Endothelial cell of umbilical vein (primary cell): ENCODE results near the gene ATP5PO. TPM values are rescaled to one million over a fixed set of nuclear protein-coding genes. Genes with fewer than 3 reads are reported as not detected.
"Not testable (repeated sequence)": the region's sequence is repeated elsewhere in the genome, so short reads cannot be mapped to it uniquely, and the experiment has no call there.

Experiments
- BruUV-seq: library from RNA; stranded (reverse); fragments of 400-500 nt; replicated peaks from 2 replicates; lab custom pipeline; 2021; lab: Mats Ljungman, UMichigan
- CTCF ChIA-PET: fragments of 300-600, 350-600 bp; sonication (Branson Sonifier 250); formaldehyde crosslinking; loops from one replicate; lab custom pipeline; 2021; ENCODE audit warnings: antibody characterized with exemption, inconsistent platforms; lab: Charles Lee
- POLR2A ChIA-PET: fragments of 300-600, 350-600 bp; sonication (Branson Sonifier 250); formaldehyde crosslinking; loops from one replicate; lab custom pipeline; 2021; ENCODE audit warnings: antibody characterized with exemption, inconsistent platforms; lab: Charles Lee
- DNase-seq: peaks from one replicate; pipeline ENCODE4 v3.0.0-alpha.2; 2011; ENCODE audit warnings: low read depth, low spot score
- FAIRE-seq: peaks from 2 replicates; lab custom pipeline; 2011; peaks lifted over from hg19 to GRCh38; lab: Jason Lieb, UNC
- H2AFZ ChIP-seq: 2 replicates; pipeline ENCODE4 v1.6.0; 2012; ENCODE audit warnings: low read depth, low read length, control low read depth, inconsistent platforms
- H3K27ac ChIP-seq: 2 replicates; pipeline ENCODE4 v1.5.1; 2011; ENCODE audit warnings: low read depth, mild to moderate bottlenecking, control low read depth, low read length, moderate library complexity; ENCODE audit not compliant: insufficient read depth
- H3K27me3 ChIP-seq, 2 experiments: 2 replicates each; pipeline versions ENCODE4 v1.6.0 to v1.6.1; 2011; ENCODE audit warnings: low read length in 2 of 2, mixed read lengths in 1 of 2; ENCODE audit not compliant: control insufficient read depth in 2 of 2, insufficient read depth in 2 of 2
- H3K36me3 ChIP-seq, 2 experiments: 2 replicates in 1 of 2; 3 replicates in 1 of 2; pipeline ENCODE4 v1.5.1; 2011; ENCODE audit warnings: low read length in 2 of 2, mild to moderate bottlenecking in 1 of 2, moderate library complexity in 1 of 2; ENCODE audit not compliant: control insufficient read depth in 2 of 2, insufficient read depth in 2 of 2; ENCODE audit errors: extremely low read depth in 1 of 2
- H3K4me1 ChIP-seq: 3 replicates; pipeline ENCODE4 v1.5.1; 2011; ENCODE audit warnings: mild to moderate bottlenecking, low read length; ENCODE audit not compliant: control insufficient read depth, insufficient read depth; ENCODE audit errors: extremely low read depth
- H3K4me2 ChIP-seq: 2 replicates; pipeline ENCODE4 v1.6.1; 2011; ENCODE audit warnings: low read length, control low read depth, mixed read lengths; ENCODE audit not compliant: insufficient read depth
- H3K4me3 ChIP-seq, 3 experiments: fragments of 200-600 bp in 1 of 3; sonication (generic), shearing (Covaris generic) in 1 of 3; replicated peaks in 1 of 3; 2 replicates each; pipeline ENCODE4 v1.5.1; 2011 to 2016; ENCODE audit warnings: control low read depth in 3 of 3, low read length in 3 of 3, mild to moderate bottlenecking in 2 of 3, inconsistent platforms in 1 of 3, low read depth in 1 of 3, moderate library complexity in 1 of 3; ENCODE audit not compliant: insufficient read depth in 1 of 3
- H3K79me2 ChIP-seq: 2 replicates; pipeline ENCODE4 v1.6.0; 2012; ENCODE audit warnings: low read length, inconsistent platforms; ENCODE audit not compliant: control insufficient read depth, insufficient read depth
- H3K9ac ChIP-seq: replicated peaks from 2 replicates; pipeline ENCODE3; 2011; ENCODE audit warnings: low read length, control low read depth; ENCODE audit not compliant: insufficient read depth; ENCODE audit errors: extremely low read depth
- H3K9me1 ChIP-seq: replicated peaks from 3 replicates; pipeline ENCODE4 v1.6.0; 2011; ENCODE audit warnings: mild to moderate bottlenecking, low read length; ENCODE audit not compliant: control insufficient read depth, insufficient read depth; ENCODE audit errors: extremely low read depth
- H3K9me3 ChIP-seq: replicated peaks from 2 replicates; pipeline ENCODE4 v1.5.1; 2012; ENCODE audit warnings: low read length, inconsistent platforms; ENCODE audit not compliant: control insufficient read depth, insufficient read depth
- H4K20me1 ChIP-seq: replicated peaks from 2 replicates; pipeline ENCODE3; 2011; ENCODE audit warnings: mild to moderate bottlenecking, low read length; ENCODE audit not compliant: control insufficient read depth, insufficient read depth; ENCODE audit errors: extremely low read depth
- MYC ChIP-seq: IDR thresholded peaks from one replicate; pipeline ENCODE4 v1.6.1; 2011; ENCODE audit warnings: mild to moderate bottlenecking, low read depth, low read length
- POLR2AphosphoS5 ChIP-seq: IDR thresholded peaks from 2 replicates; pipeline ENCODE4 v1.6.1; 2012; ENCODE audit warnings: low read depth, mild to moderate bottlenecking, control low read depth, low read length, moderate library complexity; ENCODE audit not compliant: insufficient read depth
- dilution Hi-C: fragments of 300-500 bp; cut with MboI; formaldehyde crosslinking; loops from one replicate; pipeline ENCODE4 v1.15.0; 2019; ENCODE audit warnings: low sequenced_read_pairs; ENCODE audit not compliant: extremely low pct_ligation_motif_present
- intact Hi-C: fragments of 100-400 bp; cut with micrococcal nuclease; formaldehyde crosslinking; loops from one replicate; pipeline ENCODE4 v1.10.0; 2022
- polyA plus RNA-seq, 4 experiments: library from polyadenylated mRNA; depleted of rRNA in 3 of 4; stranded (reverse) in 3 of 4; unstranded in 1 of 4; fragments of >200 nt; gene quantifications; 2 replicates each; pipeline versions ENCODE4 v1.2.1 to v1.2.3, GENCODE V29; 2011 to 2012; ENCODE audit warnings: missing spikeins in 1 of 4
- total RNA-seq: library from RNA; stranded (reverse); gene quantifications from 2 replicates; pipeline ENCODE4 v1.2.3, GENCODE V29; 2021

ATP5PO gene
- total and polyA plus RNA-seq, 2 donors (not counting 3 experiments of a cell fraction or from before 2014, with no cell fraction given): 187 to 207 TPM

DNA sequence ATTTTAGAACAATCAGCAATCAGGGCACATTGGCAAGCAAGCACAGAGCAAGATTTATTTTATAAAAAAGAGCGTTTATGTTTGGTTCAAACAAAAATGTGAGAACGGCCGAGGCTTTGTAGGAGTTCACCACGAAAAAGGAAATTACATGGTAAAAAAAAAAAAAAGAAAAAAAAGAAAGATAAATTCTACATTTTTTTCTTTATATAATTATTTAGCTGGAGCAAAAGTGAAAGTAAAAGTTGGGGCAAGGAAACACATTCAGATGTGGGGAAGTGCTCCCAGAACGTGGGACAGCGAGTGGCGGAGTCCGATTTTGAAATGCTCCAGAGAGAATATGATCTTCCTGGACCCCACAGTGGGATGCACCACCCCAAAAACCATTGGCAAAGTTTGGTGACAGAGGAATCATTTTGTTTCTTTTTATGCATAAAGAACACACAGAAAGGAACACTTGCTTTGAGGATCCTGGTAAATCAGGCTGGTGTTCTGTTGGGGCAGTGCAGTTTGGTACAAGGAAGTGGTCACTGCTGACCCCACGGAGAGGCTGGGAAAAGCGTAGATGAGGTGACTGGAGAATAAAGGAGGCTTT is 16.3 kb upstream of the ATP5PO start:
- TF ChIP-seq POLR2AphosphoS5 (no peak), MYC (no peak)
- Histone ChIP-seq H3K9me3 (no peaks in the 10 kb centered on the region), H3K79me2 (no peaks in the 10 kb centered on the region), H3K4me3 (peak overlapping the region; percentile 18 to 70 (median 32)), H3K4me1 (peaks cover 4% of the 10 kb centered on the region), H2AFZ (peak overlapping the region; percentile 92), H3K4me2 (peak overlapping the region; percentile 79), H3K27me3 (no peaks in the 10 kb centered on the region), H3K9me1 (no peaks in the 10 kb centered on the region), H3K36me3 (no peaks in the 10 kb centered on the region), H4K20me1 (no peaks in the 10 kb centered on the region), H3K9ac (peak overlapping the region; percentile 6), H3K27ac (no peak overlapping the region)
- FAIRE-seq (peak; percentile 54), DNase-seq (peak; percentile 47)
- dilution Hi-C loops: no loop called here
- intact Hi-C loops: no loop called here
- BruUV-seq: no TSS peak
- ChIA-PET CTCF (interaction anchor here (0.6 to 4.1 kb wide), 7 partner anchors 8 to 416 kb away, joined by 3 to 21 read pairs (median 4); no protein-coding TSS in a partner anchor), POLR2A (no interaction called here)

DNA sequence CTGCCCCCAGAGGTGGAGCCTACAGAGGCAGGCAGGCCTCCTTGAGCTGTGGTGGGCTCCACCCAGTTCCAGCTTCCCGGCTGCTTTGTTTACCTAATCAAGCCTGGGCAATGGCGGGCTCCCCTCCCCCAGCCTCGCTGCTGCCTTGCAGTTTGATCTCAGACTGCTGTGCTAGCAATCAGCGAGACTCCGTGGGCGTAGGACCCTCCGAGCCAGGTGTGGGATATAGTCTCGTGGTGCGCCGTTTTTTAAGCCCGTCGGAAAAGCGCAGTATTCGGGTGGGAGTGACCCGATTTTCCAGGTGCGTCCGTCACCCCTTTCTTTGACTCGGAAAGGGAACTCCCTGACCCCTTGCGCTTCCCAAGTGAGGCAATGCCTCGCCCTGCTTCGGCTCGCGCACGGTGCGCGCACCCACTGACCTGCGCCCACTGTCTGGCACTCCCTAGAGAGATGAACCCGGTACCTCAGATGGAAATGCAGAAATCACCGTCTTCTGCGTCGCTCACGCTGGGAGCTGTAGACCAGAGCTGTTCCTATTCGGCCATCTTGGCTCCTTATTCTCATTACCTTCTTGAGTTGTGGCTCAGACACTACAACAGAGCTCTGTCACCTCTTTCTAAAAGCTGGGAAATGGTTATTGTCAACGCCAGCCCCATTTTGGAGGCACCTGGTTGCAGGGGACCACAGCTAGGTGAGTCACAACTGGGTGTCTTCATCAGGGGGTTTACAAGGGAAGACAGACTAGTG is 15.6 kb upstream of the ATP5PO start:
- CTCF ChIA-PET: interaction anchor here (0.9 to 4.1 kb wide), 5 partner anchors 8 to 417 kb away, joined by 3 to 21 read pairs (median 5); no protein-coding TSS in a partner anchor
- Histone ChIP-seq H3K4me3 (peak overlapping the region; percentile 18 to 70 (median 32)), H3K4me2 (peak overlapping the region; percentile 79), H2AFZ (peak overlapping the region; percentile 92), H3K9ac (peak overlapping the region; percentile 6)
- H3K79me2 ChIP-seq, intact Hi-C loops, BruUV-seq, FAIRE-seq, H3K36me3 ChIP-seq, H3K9me3 ChIP-seq, POLR2A ChIA-PET, H3K27ac ChIP-seq, H3K4me1 ChIP-seq, H3K9me1 ChIP-seq, H4K20me1 ChIP-seq, H3K27me3 ChIP-seq, dilution Hi-C loops: not testable (repeated sequence)
- DNase-seq: peak; percentile 24

DNA sequence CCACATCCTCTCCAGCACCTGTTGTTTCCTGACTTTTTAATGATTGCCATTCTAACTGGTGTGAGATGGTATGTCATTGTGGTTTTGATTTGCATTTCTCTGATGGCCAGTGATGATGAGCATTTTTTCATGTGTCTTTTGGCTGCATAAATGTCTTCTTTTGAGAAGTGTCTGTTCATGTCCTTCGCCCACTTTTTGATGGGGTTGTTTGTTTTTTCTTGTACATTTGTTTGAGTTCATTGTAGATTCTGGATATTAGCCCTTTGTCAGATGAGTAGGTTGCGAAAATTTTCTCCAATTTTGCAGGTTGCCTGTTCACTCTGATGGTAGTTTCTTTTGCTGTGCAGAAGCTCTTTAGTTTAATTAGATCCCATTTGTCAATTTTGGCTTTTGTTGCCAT is 10.6 kb upstream of the ATP5PO start:
- intact Hi-C loops, CTCF ChIA-PET, H3K9ac ChIP-seq, H3K9me3 ChIP-seq, H3K27me3 ChIP-seq, H3K36me3 ChIP-seq, H3K9me1 ChIP-seq, H3K4me1 ChIP-seq, H3K4me2 ChIP-seq, H3K79me2 ChIP-seq, BruUV-seq, H4K20me1 ChIP-seq, dilution Hi-C loops, H3K4me3 ChIP-seq, H3K27ac ChIP-seq, POLR2A ChIA-PET, DNase-seq, H2AFZ ChIP-seq, FAIRE-seq: not testable (repeated sequence)
